ENCODE measurements around the gene STARD7.
"Not testable (repeated sequence)": the region's sequence is repeated elsewhere in the genome, so short reads cannot be mapped to it uniquely, and the experiment has no call there.

Gene STARD7

DNA sequence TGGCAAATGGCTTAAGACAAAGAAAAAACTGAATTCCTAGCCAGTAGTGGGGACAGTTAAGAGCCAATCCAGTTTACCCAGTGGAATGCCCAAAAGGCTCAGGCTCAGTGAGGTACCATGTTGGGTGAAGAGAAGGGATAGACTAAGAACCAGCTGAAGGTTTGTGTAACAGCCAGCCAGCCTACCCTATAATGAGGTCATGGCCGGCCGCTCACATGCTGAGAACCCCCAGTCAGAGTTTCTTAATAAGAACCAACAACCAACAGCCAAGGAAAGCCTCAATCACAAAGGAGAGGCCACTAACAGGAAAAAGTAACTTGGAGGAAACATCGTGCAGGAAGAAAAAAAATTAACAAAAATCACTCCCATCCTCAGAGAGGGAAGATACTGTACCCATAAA is 38.0 kb downstream of the STARD7 start:
- TF ChIP-seq ZNF274 (IDR thresholded peaks at IDR 0.05; ENCODE audit: low read depth, low read length): no peak
- no peak overlapping the region for H3K4me3 ChIP-seq (ENCODE audit: low read length)

GRCh38 chr2:96169868-96170507 is 38.6 kb downstream of the STARD7 start:
- H3K4me3 ChIP-seq (ENCODE audit: low read length): no peak overlapping the region
- TF ChIP-seq ZNF274 (IDR thresholded peaks at IDR 0.05; ENCODE audit: low read depth, low read length): no peak

- H3K4me3 ChIP-seq (ENCODE audit: low read length): no peak overlapping the region
- no peak for TF ChIP-seq ZNF274 (IDR thresholded peaks at IDR 0.05; ENCODE audit: low read depth, low read length)
Observed at GRCh38 chr2:96167407-96168013, 41.1 kb downstream of the STARD7 start.

GRCh38 chr2:96164459-96165184 is 44.0 kb downstream of the STARD7 start:
- no peak for TF ChIP-seq ZNF274 (IDR thresholded peaks at IDR 0.05; ENCODE audit: low read depth, low read length)
- peak overlapping the region; percentile 9; the same call in 1 of the 2 replicates for H3K4me3 ChIP-seq (ENCODE audit: low read length)

DNA sequence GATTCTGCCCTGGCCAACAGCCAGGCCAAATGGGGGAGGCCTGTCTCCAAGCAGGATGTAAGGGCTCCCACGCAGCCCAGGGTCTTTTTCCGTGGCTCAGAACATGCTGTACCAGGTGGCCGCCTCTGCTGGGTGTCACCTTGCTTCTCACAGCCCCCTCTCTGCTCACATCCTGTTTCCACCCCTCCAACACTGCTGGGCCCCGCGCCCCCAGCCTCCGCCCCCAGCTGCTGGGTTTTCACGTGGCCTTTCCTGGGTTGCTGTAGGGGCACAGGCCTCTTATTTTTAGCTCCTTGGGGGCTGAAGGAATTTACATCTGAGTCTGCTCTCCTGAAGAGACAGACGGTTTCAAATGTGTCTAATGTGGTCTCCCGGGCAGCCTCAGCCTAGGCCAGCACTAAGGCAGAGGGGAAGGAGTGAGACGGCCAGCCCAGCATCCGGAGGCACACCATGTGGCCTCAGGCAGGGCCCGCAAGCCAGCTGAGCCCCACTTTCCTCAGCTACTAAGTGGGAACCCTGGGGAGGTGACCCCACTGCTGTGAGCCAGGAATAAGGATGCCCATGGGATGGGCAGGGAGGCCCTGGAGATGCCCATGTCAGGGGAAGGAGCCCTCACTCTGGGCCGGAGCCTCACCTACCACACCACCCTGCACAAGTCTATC is 44.7 kb downstream of the STARD7 start:
- no peak for TF ChIP-seq ZNF274 (IDR thresholded peaks at IDR 0.05; ENCODE audit: low read depth, low read length)
- H3K4me3 ChIP-seq (ENCODE audit: low read length): peak overlapping the region; percentile 9; the same call in 1 of the 2 replicates

GRCh38 chr2:96163415-96163767 is 45.2 kb downstream of the STARD7 start:
- H3K4me3 ChIP-seq (ENCODE audit: low read length): no peak overlapping the region
- TF ChIP-seq ZNF274 (IDR thresholded peaks at IDR 0.05; ENCODE audit: low read depth, low read length): no peak

DNA sequence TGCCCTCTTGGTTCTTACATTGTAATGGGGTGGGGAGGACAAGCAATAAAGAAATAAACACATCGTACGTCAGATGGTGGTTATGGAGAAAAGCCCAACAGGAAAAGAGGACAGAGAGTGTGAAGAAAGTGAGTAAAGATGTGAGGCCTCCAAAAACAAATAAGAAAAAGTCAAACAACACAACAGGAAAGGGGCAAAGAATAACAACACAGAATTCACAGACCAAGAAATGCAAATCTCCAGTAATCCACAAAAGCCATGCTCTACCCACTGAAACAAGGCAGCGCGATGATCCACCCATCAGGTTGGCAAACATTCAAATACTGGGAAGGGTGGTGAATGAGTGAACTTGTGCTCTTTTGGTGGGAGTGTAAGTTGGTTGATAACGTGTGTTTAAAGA is 46.7 kb downstream of the STARD7 start:
- no peak overlapping the region for H3K4me3 ChIP-seq (ENCODE audit: low read length)

GRCh38 chr2:96160366-96160765 is 48.3 kb downstream of the STARD7 start:
- H3K4me3 ChIP-seq (ENCODE audit: low read length): not testable (repeated sequence)

More for the DNA sequence above, 46.7 kb downstream of the STARD7 start:
- TF ChIP-seq ZNF274 (IDR thresholded peaks at IDR 0.05; ENCODE audit: low read depth, low read length): no peak

DNA sequence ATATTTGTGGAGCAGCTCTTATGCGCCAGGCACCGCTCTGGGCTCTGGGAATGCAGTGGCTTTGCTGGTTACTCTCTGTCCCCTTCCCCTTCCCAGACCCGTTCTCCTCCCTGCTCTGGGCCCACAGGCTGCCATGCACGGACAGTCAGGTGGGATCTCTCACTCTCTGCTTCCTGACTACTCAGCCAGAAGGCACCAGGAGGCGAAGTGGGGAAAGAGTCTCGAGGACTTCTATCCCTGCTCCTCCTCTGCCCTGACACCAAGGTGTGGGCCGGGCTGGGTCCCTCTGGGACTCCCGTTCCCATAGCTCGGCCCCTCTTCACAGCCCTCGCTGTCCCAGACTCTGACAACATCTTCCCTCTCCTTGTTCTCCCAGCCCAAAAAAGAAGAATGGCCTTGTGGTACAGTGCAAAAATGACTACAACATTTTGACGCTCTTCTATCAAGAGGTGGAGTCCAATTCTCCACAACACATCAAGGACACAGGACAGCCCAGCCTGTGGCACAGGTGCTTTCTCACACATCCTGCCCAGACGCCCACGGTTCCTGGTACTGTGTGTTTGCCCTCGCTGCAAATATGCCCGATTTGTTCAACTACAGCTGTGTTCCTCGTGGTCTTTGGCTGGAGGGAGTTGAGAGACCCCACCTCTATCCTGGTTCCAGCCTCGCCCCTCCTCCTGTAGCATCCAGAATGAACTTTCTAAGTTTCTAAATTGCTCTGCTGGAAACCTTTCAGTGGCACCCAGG is 49.4 kb downstream of the STARD7 start:
- TF ChIP-seq ZNF274 (IDR thresholded peaks at IDR 0.05; ENCODE audit: low read depth, low read length): no peak

DNA sequence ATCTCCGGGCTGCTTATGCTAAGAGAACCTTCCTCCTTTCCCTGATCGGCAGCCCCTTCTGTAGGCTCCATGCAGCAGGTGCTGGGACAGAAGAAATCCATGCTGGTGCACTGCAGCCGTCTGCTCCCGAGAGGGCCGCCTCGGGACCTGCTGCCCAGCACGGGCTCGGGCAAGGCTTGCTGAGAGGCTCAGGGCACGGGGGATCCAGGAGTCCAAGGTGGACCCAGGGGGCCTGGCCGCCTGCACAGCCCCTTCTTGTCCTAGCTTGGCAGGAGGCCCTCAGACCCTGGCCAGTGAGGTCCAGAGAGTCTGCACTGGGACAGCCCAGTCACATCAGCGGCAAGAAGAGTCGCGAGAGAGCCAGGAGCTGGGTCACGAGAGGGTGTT is 50.1 kb downstream of the STARD7 start:
- no peak overlapping the region for H3K4me3 ChIP-seq (ENCODE audit: low read length)
- TF ChIP-seq ZNF274 (IDR thresholded peaks at IDR 0.05; ENCODE audit: low read depth, low read length): no peak

More for the DNA sequence above, 49.4 kb downstream of the STARD7 start:
- no peak overlapping the region for H3K4me3 ChIP-seq (ENCODE audit: low read length)

- no peak overlapping the region; the same call in 1 of the 2 replicates for H3K4me3 ChIP-seq (ENCODE audit: low read length)
- TF ChIP-seq ZNF274 (IDR thresholded peaks at IDR 0.05; ENCODE audit: low read depth, low read length): no peak
Observed at GRCh38 chr2:96157649-96158553, 50.7 kb downstream of the STARD7 start.

DNA sequence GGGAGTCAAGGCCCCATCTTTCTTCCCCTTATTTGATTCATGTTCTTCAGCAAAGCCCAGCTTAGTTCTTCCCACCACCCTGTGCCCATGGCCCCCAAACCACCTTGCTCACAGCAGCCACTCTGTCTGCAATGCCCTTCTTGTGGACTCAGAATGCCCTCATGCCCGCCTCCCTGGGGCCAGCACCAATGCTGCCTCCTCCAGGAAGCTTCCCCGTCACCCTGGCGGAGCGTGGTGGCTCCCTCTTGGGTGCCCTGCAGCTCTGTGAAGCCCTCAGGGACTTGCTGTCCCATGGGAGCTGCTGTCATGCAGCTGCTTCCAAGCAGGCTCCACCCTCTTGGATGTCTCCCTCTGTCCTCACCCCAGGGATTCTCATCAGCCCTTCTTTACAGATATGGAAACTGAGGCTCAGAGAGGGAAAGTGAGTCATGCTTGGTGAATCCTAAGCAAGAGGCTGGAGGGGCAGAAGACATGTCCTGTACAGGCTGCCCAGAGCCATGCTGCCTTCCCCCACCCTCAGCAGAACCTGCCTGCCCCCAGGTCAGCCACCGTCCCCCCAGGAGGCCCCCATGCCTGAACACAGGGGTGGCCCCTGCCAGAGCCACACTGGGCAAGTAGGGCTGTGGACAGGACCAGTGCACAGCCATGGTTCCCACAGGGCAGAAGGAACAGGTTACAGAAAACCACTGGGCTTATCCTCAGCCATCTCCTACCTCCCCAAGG is 51.5 kb downstream of the STARD7 start:
- TF ChIP-seq ZNF274 (IDR thresholded peaks at IDR 0.05; ENCODE audit: low read depth, low read length): no peak

More for the DNA sequence above, 51.5 kb downstream of the STARD7 start:
- no peak overlapping the region; the same call in 1 of the 2 replicates for H3K4me3 ChIP-seq (ENCODE audit: low read length)
